ENCODE results near the gene BEND5.

BEND5 gene

DNA sequence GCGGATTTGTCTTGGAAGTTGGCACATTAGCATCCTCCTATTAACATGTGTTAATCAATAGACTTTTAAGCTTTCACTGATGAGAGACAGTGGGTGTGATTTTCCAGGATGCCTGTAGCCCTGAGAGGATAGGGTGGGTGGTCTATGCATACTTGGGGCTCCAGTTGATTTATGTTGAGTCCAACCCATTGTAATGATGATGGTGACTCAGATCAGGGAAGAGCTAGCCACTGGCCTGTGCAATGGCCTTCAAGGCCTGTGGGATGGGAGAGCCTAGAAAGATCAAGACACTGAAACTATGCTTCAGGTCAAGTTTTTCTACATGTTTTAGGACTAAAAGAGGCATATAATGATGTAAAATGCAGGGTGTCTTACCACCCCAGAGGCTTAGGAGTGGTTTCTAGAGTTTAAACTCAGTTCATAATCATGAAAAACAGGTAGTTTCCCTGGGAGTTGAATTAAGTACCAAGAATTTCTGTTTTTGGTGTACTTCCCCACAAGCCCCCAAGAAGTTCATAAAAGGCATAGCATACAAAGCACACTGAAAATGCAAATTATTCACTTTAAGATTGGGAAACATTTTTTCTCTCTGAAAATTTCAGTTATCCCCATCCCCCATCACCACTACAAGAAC, 19.9 kb downstream of the BEND5 start:
- Histone ChIP-seq H3K36me3 (ENCODE audit: insufficient read depth, insufficient read length, low read length) (peaks cover 12% of the 10 kb centered on the region), H3K4me3 (ENCODE audit: insufficient read length, low read depth) (no peak overlapping the region), H3K4me1 (ENCODE audit: insufficient read depth, insufficient read length) (peaks cover 7% of the 10 kb centered on the region), H3K9me3 (ENCODE audit: insufficient read depth, low read length) (no peaks in the 10 kb centered on the region), H3K27me3 (ENCODE audit: insufficient read depth, insufficient read length) (no peaks in the 10 kb centered on the region), H3K9ac (ENCODE audit: insufficient read length, low read depth) (no peak overlapping the region)
- DNase-seq (ENCODE audit: low read depth, low spot score): no peak
- TF ChIP-seq ZNF274 (IDR thresholded peaks at IDR 0.05; ENCODE audit: low read depth, low read length) (no peak), YY1 (IDR thresholded peaks at IDR 0.05; ENCODE audit: insufficient read depth, insufficient read length) (no peak), SUZ12 (IDR thresholded peaks at IDR 0.05; ENCODE audit: extremely low read depth, insufficient read depth, insufficient read length) (no peak)

DNA sequence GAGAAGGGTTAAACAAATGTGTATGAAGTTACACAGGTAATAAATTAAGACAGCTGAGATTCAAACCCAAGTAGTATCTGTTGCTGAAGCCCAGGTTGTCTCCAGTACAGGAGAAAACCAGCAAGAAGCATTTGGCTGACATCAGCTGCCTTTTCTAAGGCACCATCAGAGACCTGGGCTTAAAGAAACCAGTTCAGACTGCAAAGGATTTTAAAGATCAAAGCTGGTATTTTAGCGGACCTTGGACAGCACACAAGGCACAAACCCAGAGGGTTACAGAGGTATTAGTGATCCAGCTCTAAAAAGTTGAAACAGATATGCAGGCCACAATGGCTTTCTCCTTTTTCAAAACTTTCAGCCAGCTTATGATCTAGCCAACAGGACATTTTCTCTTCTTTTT, 23.4 kb downstream of the BEND5 start:
- Histone ChIP-seq H3K36me3 (ENCODE audit: insufficient read depth, insufficient read length, low read length) (peaks cover 5% of the 10 kb centered on the region), H3K4me1 (ENCODE audit: insufficient read depth, insufficient read length) (no peaks in the 10 kb centered on the region), H3K4me3 (ENCODE audit: insufficient read length, low read depth) (no peak overlapping the region), H3K9ac (ENCODE audit: insufficient read length, low read depth) (no peak overlapping the region), H3K27me3 (ENCODE audit: insufficient read depth, insufficient read length) (no peaks in the 10 kb centered on the region), H3K9me3 (ENCODE audit: insufficient read depth, low read length) (no peaks in the 10 kb centered on the region)
- DNase-seq (ENCODE audit: low read depth, low spot score): no peak
- no peak for TF ChIP-seq SUZ12 (IDR thresholded peaks at IDR 0.05; ENCODE audit: extremely low read depth, insufficient read depth, insufficient read length)
- TF ChIP-seq YY1 (IDR thresholded peaks at IDR 0.05; ENCODE audit: insufficient read depth, insufficient read length): no peak
- TF ChIP-seq ZNF274 (IDR thresholded peaks at IDR 0.05; ENCODE audit: low read depth, low read length): no peak

DNA sequence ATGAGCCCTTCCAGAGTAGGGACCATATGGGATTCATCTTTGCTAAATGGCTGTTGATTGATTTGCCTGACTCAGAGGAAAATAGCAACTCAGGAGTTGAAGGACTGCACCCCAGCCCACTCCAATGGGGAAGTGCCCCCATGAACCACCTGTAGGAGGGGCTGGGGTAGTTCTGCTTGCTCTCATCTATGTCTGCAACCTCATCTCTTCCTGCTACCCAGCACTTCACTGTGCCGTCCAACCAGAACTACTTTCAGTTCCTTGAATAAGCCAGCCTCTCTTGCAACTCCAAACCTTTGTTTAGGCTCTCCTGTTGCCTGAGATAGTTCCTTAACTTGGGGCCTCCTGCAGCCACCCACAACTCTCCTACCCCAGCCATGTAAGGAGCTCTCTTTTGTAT, 26.6 kb downstream of the BEND5 start:
- Histone ChIP-seq H3K4me1 (ENCODE audit: insufficient read depth, insufficient read length) (no peaks in the 10 kb centered on the region), H3K9ac (ENCODE audit: insufficient read length, low read depth) (no peak overlapping the region), H3K27me3 (ENCODE audit: insufficient read depth, insufficient read length) (no peaks in the 10 kb centered on the region), H3K36me3 (ENCODE audit: insufficient read depth, insufficient read length, low read length) (peaks cover 2% of the 10 kb centered on the region), H3K9me3 (ENCODE audit: insufficient read depth, low read length) (no peaks in the 10 kb centered on the region), H3K4me3 (ENCODE audit: insufficient read length, low read depth) (no peak overlapping the region)
- no peak for DNase-seq (ENCODE audit: low read depth, low spot score)
- no peak for TF ChIP-seq YY1 (IDR thresholded peaks at IDR 0.05; ENCODE audit: insufficient read depth, insufficient read length)
- no peak for TF ChIP-seq ZNF274 (IDR thresholded peaks at IDR 0.05; ENCODE audit: low read depth, low read length)
- no peak for TF ChIP-seq SUZ12 (IDR thresholded peaks at IDR 0.05; ENCODE audit: extremely low read depth, insufficient read depth, insufficient read length)

DNA sequence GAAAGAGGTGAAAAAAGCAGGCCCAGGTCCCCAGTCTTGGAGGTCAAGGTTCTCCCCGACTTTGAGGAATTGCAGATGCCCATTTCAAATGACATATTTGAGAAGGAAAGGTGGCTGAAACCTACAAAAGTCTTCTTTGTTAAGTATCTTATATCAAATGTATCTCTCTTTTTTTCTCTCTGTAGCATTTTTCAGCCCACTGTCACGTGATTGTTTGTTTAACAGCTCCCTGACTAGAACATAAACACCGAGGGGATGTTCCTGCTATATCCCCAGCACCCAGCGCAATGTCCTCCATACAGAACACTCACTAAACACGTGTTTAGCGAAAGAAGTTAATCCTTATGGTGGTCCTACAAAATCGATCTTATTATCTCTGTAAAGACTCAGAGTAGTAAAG, 27.6 kb downstream of the BEND5 start:
- no peak for TF ChIP-seq SUZ12 (IDR thresholded peaks at IDR 0.05; ENCODE audit: extremely low read depth, insufficient read depth, insufficient read length)
- TF ChIP-seq ZNF274 (IDR thresholded peaks at IDR 0.05; ENCODE audit: low read depth, low read length): no peak
- TF ChIP-seq YY1 (IDR thresholded peaks at IDR 0.05; ENCODE audit: insufficient read depth, insufficient read length): no peak
- peaks cover 2% of the 10 kb centered on the region for H3K36me3 ChIP-seq (ENCODE audit: insufficient read depth, insufficient read length, low read length)

DNA sequence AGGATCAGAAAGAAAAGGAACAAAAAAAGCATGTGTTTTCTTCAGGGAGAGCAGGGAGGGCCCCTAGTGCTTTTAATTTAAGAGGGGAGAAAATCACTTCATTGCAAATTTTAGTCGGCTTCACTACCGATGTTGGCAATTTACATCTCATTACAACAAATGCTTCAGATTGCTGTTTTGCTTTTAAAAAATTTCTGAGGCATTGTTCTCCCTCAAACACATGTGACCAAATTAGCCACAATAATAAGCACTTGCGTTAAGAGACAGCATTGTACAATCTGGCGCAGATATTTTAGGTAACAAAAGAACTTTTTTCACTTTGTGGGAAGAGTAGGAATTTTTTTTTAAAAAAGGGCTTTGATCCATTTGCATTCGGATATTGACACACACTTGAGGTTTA, 29.8 kb downstream of the BEND5 start:
- Histone ChIP-seq H3K4me1 (ENCODE audit: insufficient read depth, insufficient read length) (no peaks in the 10 kb centered on the region), H3K36me3 (ENCODE audit: insufficient read depth, insufficient read length, low read length) (peaks cover 2% of the 10 kb centered on the region)
- no peak for DNase-seq (ENCODE audit: low read depth, low spot score)

More for the DNA sequence above, 27.6 kb downstream of the BEND5 start:
- Histone ChIP-seq H3K27me3 (ENCODE audit: insufficient read depth, insufficient read length) (no peaks in the 10 kb centered on the region), H3K9me3 (ENCODE audit: insufficient read depth, low read length) (no peaks in the 10 kb centered on the region), H3K9ac (ENCODE audit: insufficient read length, low read depth) (no peak overlapping the region), H3K4me1 (ENCODE audit: insufficient read depth, insufficient read length) (no peaks in the 10 kb centered on the region), H3K4me3 (ENCODE audit: insufficient read length, low read depth) (no peak overlapping the region)
- DNase-seq (ENCODE audit: low read depth, low spot score): no peak

DNA sequence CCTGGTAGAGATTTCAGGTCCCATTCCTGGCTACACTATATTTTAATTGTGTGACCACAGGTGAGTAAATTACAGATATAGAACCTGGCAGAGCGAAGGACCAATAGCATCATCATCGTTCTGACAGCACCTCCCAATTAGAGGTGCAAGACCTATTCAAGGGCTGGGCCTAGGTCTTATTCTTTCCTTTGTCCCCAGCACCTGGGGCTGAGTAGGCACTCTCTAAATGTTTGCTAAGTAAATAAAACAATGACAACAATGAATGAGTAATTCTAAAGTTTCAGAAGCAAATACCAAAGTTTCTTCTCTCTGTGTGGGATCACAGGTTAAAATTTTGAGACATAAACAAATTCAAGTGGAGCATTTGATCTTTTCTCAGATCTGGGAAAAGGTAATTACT, 32.7 kb downstream of the BEND5 start:
- TF ChIP-seq ZNF274 (IDR thresholded peaks at IDR 0.05; ENCODE audit: low read depth, low read length): no peak
- no peak for TF ChIP-seq SUZ12 (IDR thresholded peaks at IDR 0.05; ENCODE audit: extremely low read depth, insufficient read depth, insufficient read length)
- no peak for TF ChIP-seq YY1 (IDR thresholded peaks at IDR 0.05; ENCODE audit: insufficient read depth, insufficient read length)
- no peaks in the 10 kb centered on the region for H3K27me3 ChIP-seq (ENCODE audit: insufficient read depth, insufficient read length)
- H3K9ac ChIP-seq (ENCODE audit: insufficient read length, low read depth): no peak overlapping the region
- no peaks in the 10 kb centered on the region for H3K4me1 ChIP-seq (ENCODE audit: insufficient read depth, insufficient read length)
- no peak for DNase-seq (ENCODE audit: low read depth, low spot score)
- H3K9me3 ChIP-seq (ENCODE audit: insufficient read depth, low read length): no peaks in the 10 kb centered on the region
- no peaks in the 10 kb centered on the region for H3K36me3 ChIP-seq (ENCODE audit: insufficient read depth, insufficient read length, low read length)
- H3K4me3 ChIP-seq (ENCODE audit: insufficient read length, low read depth): no peak overlapping the region

More for the DNA sequence above, 29.8 kb downstream of the BEND5 start:
- H3K27me3 ChIP-seq (ENCODE audit: insufficient read depth, insufficient read length): no peaks in the 10 kb centered on the region
- TF ChIP-seq ZNF274 (IDR thresholded peaks at IDR 0.05; ENCODE audit: low read depth, low read length) (no peak), SUZ12 (IDR thresholded peaks at IDR 0.05; ENCODE audit: extremely low read depth, insufficient read depth, insufficient read length) (no peak), YY1 (IDR thresholded peaks at IDR 0.05; ENCODE audit: insufficient read depth, insufficient read length) (no peak)
- H3K9me3 ChIP-seq (ENCODE audit: insufficient read depth, low read length): no peaks in the 10 kb centered on the region
- H3K4me3 ChIP-seq (ENCODE audit: insufficient read length, low read depth): no peak overlapping the region
- H3K9ac ChIP-seq (ENCODE audit: insufficient read length, low read depth): no peak overlapping the region

DNA sequence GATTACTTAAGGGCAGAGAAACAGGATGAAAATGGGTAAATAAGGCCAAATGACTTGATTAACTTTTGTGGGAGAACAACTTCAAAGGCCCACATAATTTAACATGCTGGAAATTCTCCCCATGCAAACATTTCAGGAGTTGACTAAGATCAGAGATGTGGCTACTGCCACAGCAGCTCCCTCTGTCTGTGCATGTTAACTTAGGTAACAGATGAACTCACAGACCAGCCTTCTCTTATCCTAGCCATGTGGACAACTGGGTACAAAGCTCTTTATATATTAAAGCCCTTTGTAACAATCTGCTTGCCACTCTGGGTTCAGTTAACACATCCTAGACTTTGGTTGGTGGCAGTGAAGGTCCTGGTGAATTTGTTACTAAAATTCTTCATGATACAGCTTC, 33.2 kb downstream of the BEND5 start:
- H3K4me1 ChIP-seq (ENCODE audit: insufficient read depth, insufficient read length): no peaks in the 10 kb centered on the region
- H3K9me3 ChIP-seq (ENCODE audit: insufficient read depth, low read length): no peaks in the 10 kb centered on the region
- TF ChIP-seq ZNF274 (IDR thresholded peaks at IDR 0.05; ENCODE audit: low read depth, low read length): no peak
- no peak for TF ChIP-seq YY1 (IDR thresholded peaks at IDR 0.05; ENCODE audit: insufficient read depth, insufficient read length)
- no peak for TF ChIP-seq SUZ12 (IDR thresholded peaks at IDR 0.05; ENCODE audit: extremely low read depth, insufficient read depth, insufficient read length)
- no peak overlapping the region for H3K4me3 ChIP-seq (ENCODE audit: insufficient read length, low read depth)
- H3K27me3 ChIP-seq (ENCODE audit: insufficient read depth, insufficient read length): no peaks in the 10 kb centered on the region
- no peak for DNase-seq (ENCODE audit: low read depth, low spot score)
- H3K36me3 ChIP-seq (ENCODE audit: insufficient read depth, insufficient read length, low read length): no peaks in the 10 kb centered on the region
- H3K9ac ChIP-seq (ENCODE audit: insufficient read length, low read depth): no peak overlapping the region

Measured in NT2/D1 (cell line).